Urinary bladder (tissue), 4 donors: ENCODE data around the gene ELMO1. TPM values are rescaled to one million over a fixed set of nuclear protein-coding genes. Genes with fewer than 3 reads are reported as not detected.

Experiments used
- DNase-seq: peaks from one replicate; pipeline ENCODE4 v3.0.0-alpha.2; 2015; ENCODE audit errors: extremely low spot score
- H3K27ac ChIP-seq: one replicate; pipeline ENCODE4 v1.5.1; 2013; ENCODE audit warnings: low read depth, mild to moderate bottlenecking, moderate library complexity
- H3K36me3 ChIP-seq: one replicate; pipeline ENCODE4 v1.6.1; 2013; ENCODE audit warnings: mild to moderate bottlenecking, moderate library complexity; ENCODE audit not compliant: insufficient read depth
- H3K4me1 ChIP-seq: one replicate; pipeline ENCODE4 v1.6.1; 2013; ENCODE audit warnings: mild to moderate bottlenecking, moderate library complexity; ENCODE audit not compliant: insufficient read depth
- H3K4me3 ChIP-seq: one replicate; pipeline ENCODE4 v1.5.1; 2013; ENCODE audit warnings: low read depth, low read length
- WGBS: extraction: QIAGEN DNeasy Blood & Tissue Kit; methylation state at CpG from one replicate; pipeline ENCODE4 v1.1.7; 2013; 5-methylcytosine and 5-hydroxymethylcytosine counted together
- polyA plus RNA-seq: library from polyadenylated mRNA; stranded (reverse); fragments of 200-250 nt; gene quantifications from one replicate; pipeline ENCODE4 v1.2.3, GENCODE V29; 2013
- total RNA-seq: library from RNA; depleted of rRNA; stranded (reverse); fragments of >200 nt; gene quantifications from one replicate; pipeline ENCODE4 v1.2.3, GENCODE V29; 2014
- donor health status: healthy with polysubstance abuse.
- donor health status: healthy.

The ELMO1 gene
- total and polyA plus RNA-seq, 2 donors: 14.1 to 86.7 TPM

- H3K4me1 ChIP-seq: peaks cover 2% of the 10 kb centered on the region
- no peak overlapping the region for H3K27ac ChIP-seq
Observed at GRCh38 chr7:37212051-37212450, 236.6 kb downstream of the ELMO1 start.

GRCh38 chr7:37211097-37211880 is 237.4 kb downstream of the ELMO1 start:
- DNase-seq: no peak
- Histone ChIP-seq H3K27ac (no peak overlapping the region), H3K4me3 (no peak overlapping the region), H3K36me3 (no peaks in the 10 kb centered on the region), H3K4me1 (peaks cover 2% of the 10 kb centered on the region)
- WGBS: 47% methylated on average over 16 of the region's 16 CpGs

More at GRCh38 chr7:37212051-37212450, 236.6 kb downstream of the ELMO1 start:
- Histone ChIP-seq H3K4me3 (no peak overlapping the region), H3K36me3 (no peaks in the 10 kb centered on the region)
- no peak for DNase-seq

DNA sequence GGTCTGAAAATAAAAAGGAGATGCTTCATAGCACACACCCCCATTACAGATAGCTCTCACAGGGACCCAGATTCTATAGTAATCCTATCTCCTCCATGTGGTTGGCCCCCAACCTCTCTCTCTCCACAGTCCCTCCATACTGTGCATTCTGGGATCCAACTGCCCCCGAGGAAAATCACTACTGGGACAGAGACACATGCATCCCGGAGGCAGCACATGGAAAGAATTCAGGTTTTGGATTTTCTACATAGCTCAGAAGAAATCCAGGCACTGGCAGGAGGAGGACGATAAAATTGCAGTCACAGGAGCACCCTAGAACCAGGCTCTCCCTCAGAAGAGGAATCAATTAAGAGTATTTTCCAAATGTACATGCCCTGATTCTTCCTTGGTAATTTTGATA is 239.5 kb downstream of the ELMO1 start:
- peaks cover 2% of the 10 kb centered on the region for H3K4me1 ChIP-seq
- no peaks in the 10 kb centered on the region for H3K36me3 ChIP-seq
- H3K27ac ChIP-seq: peak overlapping the region; percentile 35
- H3K4me3 ChIP-seq: no peak overlapping the region
- no peak for DNase-seq
- 53% methylated on average over 3 of the region's 3 CpGs for WGBS

DNA sequence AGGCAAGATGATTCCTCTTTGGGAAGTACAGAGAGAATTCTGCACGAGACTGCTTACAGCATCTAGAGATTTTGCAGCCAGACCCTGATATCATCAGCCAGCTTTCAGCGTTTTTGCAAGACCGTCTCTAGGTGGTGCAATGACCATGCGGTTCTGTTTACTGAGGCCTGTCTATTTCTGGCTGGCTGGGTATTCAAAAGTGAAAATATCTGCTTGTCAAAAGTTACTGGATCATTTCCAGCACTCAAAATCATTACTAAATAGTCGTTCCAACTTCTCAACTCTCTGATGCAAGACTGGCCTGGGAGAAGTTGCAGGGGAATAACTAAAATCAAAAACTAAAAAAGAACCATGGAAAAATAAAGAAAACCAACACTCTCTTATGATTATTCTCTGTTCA is 240.1 kb downstream of the ELMO1 start:
- Histone ChIP-seq H3K4me1 (peaks cover 2% of the 10 kb centered on the region), H3K4me3 (no peak overlapping the region), H3K27ac (no peak overlapping the region), H3K36me3 (no peaks in the 10 kb centered on the region)
- peak; percentile 71 for DNase-seq
- WGBS: 3% methylated on average over 5 of the region's 5 CpGs

DNA sequence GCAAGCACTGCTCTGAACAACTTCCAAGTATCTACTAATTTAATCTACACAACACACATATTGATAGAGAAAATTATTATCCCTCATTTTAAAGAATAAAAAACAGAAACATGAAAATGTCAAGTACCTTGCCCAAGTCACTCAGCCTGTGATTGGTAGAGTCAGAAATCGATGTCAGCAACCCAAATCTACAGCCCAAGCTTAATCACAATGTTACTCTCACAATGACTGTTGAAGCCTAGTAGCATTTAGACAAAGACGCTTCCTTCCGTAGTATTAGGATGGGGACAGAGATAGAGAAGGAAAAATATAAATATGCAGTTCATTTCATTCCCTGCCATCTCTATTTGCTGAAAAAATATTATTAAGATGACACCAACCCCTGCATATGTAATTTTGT is 242.5 kb downstream of the ELMO1 start:
- H3K4me1 ChIP-seq: no peaks in the 10 kb centered on the region
- no peak for DNase-seq
- H3K36me3 ChIP-seq: no peaks in the 10 kb centered on the region
- 96% methylated on average over 3 of the region's 3 CpGs for WGBS
- H3K4me3 ChIP-seq: no peak overlapping the region
- H3K27ac ChIP-seq: no peak overlapping the region

GRCh38 chr7:37205451-37205850 is 243.2 kb downstream of the ELMO1 start:
- no peak for DNase-seq
- H3K4me3 ChIP-seq: no peak overlapping the region
- H3K36me3 ChIP-seq: no peaks in the 10 kb centered on the region
- H3K27ac ChIP-seq: no peak overlapping the region
- no peaks in the 10 kb centered on the region for H3K4me1 ChIP-seq
- 86% methylated on average over 6 of the region's 6 CpGs for WGBS

DNA sequence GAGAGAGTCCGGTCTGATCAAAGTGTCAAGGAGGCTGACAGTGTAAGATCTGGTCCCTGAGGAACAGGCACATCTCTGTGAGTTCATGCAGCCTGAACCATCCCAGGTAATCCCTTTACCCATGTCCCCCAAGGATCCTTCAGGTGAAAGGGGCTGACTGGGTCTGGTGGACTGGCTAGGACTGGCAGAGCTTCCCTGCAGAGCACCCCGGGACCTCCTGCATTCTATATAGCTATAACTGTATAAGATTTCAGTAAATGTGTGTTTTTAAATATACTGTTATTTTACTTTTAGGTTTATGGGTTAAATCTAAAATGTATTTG is 246.8 kb downstream of the ELMO1 start:
- Histone ChIP-seq H3K4me3 (no peak overlapping the region), H3K27ac (no peak overlapping the region), H3K36me3 (no peaks in the 10 kb centered on the region), H3K4me1 (no peaks in the 10 kb centered on the region)
- no peak for DNase-seq
- 38% methylated on average over 2 of the region's 2 CpGs for WGBS

DNA sequence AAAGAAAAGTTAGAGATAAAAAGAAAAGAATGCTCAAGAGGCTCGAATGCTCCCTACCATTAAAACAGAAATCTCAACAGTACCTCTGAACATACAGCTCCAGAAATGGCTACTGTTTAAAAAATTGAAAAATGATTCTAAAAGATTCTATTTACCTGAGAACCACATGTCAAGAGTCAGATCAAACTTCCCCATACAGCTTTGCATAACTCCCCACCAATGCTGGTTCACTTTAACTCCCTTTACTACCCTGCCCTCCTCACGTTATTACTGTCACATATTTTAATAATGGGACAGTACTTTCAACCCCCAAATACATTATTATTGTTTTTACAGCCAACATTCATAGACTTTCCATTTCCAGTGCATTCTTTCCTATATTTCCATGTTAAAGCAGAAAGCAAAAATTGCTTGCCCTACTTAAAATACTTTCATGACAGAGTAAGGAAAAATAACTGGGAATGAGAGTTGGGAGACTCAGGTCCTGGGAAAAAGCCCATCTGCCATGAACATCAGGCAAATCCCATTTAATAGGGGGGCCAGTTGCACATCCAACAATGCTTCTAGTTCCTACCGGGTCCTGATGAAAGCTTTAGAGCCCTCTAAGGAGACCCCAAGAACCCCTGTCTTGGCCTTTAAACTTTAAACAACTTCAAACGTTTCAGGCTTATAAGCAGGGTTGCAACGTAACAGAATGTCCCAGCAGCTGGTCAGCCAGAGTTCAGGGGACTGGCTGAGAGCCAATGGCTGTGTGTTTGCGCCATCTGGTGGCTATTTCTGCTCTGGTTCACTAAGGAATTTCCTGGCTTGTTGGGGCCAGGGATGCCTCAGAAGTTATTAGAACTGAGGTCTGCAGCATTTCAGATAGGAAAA is 247.4 kb downstream of the ELMO1 start:
- H3K4me1 ChIP-seq: no peaks in the 10 kb centered on the region
- peak overlapping the region; percentile 73 for H3K27ac ChIP-seq
- H3K4me3 ChIP-seq: no peak overlapping the region
- peak; percentile 79 for DNase-seq
- no peaks in the 10 kb centered on the region for H3K36me3 ChIP-seq
- 19% methylated on average over 6 of the region's 6 CpGs for WGBS

DNA sequence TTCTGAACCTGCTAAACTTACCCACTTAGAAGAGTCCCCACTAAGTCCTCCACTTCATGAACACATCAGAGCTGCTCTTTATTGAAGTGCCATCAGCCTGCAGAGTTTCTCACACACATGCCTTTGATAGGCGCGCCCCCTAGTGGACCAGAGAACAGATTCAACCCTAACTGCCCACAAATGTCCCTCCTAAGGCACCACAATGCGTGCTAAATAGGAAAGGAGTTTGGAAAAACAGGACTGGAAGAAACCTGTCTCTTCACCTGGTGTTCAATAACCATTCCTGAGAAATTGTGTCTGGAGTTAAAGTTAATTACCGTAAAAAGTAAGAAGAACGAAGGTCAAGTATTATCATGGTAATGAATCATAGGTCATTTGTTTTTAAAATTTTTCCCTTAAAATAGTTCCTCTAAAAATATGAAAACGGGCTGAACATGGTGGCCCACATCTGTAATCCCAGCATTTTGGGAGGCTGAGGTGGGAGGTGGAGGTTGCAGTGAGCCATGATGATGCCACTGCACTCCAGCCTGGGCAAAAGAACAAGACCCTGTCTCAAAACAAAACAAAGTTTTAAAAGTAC is 249.7 kb downstream of the ELMO1 start:
- Histone ChIP-seq H3K4me3 (no peak overlapping the region), H3K27ac (no peak overlapping the region), H3K36me3 (no peaks in the 10 kb centered on the region), H3K4me1 (no peaks in the 10 kb centered on the region)
- no peak for DNase-seq
- WGBS: 42% methylated on average over 6 of the region's 6 CpGs

DNA sequence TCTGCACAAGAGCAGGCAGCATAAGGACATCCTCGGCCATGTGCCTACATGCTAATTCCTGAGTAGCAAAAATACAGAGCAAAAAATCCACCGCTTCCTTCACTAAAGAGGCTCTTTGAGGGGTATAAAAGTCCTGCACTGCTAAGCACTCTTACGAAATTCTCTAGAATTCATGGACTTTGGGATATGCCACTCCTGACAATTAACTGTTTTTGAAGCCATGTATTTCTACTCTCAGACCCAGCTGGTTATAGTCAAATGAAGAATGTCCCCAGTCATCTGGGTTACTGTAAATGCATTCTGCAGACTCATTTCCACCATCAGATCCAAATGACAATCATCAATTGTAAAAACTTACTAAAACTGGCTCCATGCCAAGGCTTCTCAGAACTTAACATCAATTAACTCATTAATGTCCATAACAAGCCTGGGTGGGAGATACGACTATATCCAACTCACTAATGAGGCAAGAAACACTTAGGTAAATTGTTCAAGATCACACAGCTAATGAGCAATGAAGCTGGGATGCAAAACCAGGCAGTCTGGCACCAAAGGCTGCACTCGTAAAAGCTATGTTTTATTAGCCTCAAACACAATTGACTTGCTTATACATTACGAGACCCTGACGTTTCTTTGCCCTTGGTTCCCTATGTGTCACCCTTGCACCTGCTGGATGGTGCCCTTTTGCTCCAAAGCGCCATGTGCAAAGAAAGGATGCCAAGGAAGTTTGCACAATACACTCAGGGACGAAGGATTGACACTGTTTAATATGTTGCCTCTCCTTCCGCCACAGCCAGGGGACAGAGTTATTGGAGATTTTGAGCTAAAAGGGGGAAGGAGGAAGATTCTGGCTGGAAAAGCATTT is 250.4 kb downstream of the ELMO1 start:
- Histone ChIP-seq H3K27ac (no peak overlapping the region), H3K36me3 (no peaks in the 10 kb centered on the region), H3K4me3 (no peak overlapping the region), H3K4me1 (no peaks in the 10 kb centered on the region)
- no peak for DNase-seq
- 47% methylated on average over 10 of the region's 10 CpGs for WGBS

- DNase-seq: no peak
- 83% methylated on average over 10 of the region's 10 CpGs for WGBS
- Histone ChIP-seq H3K4me3 (no peak overlapping the region), H3K4me1 (no peaks in the 10 kb centered on the region), H3K36me3 (no peaks in the 10 kb centered on the region), H3K27ac (no peak overlapping the region)
Observed at GRCh38 chr7:37197108-37197507, 251.6 kb downstream of the ELMO1 start.

- H3K4me1 ChIP-seq: no peaks in the 10 kb centered on the region
- no peak overlapping the region for H3K27ac ChIP-seq
- no peak for DNase-seq
- H3K4me3 ChIP-seq: no peak overlapping the region
- H3K36me3 ChIP-seq: no peaks in the 10 kb centered on the region
- 42% methylated on average over 2 of the region's 2 CpGs for WGBS
Observed at GRCh38 chr7:37196676-37197075, 252.0 kb downstream of the ELMO1 start.

DNA sequence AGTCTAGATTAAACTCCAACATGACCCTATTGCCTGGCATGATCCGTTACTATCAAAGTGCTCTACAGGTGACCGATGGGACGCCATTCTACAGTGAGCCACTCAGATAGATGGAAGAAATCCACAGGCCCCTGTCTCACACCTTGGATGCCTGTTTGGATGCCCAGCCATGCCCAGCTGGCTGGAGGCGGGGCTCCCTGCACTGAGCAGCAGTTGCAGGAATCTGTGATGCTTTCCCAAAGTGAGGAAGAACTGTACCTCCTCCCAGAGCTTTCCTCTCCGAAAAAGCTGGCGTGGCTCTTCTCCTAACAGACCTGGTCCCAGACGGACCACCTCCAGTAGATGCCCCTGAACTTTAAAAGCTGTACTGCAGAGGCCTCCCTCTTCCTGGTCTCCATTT is 253.3 kb downstream of the ELMO1 start:
- 97% methylated on average over 7 of the region's 7 CpGs for WGBS
- Histone ChIP-seq H3K36me3 (no peaks in the 10 kb centered on the region), H3K4me3 (no peak overlapping the region), H3K4me1 (no peaks in the 10 kb centered on the region), H3K27ac (no peak overlapping the region)
- no peak for DNase-seq
